Neural cell (in vitro differentiated cells): ENCODE results near the gene ME3.

Experiments used
- EP300 ChIP-seq: fragments of 450-650 bp; conservative IDR thresholded peaks from 2 replicates; pipeline ENCODE4 v1.6.1; 2014; ENCODE audit warnings: antibody characterized with exemption, mild to moderate bottlenecking, moderate library complexity; ENCODE audit not compliant: poor library complexity, severe bottlenecking
- EZH2 ChIP-seq: fragments of 200-600, 300-800 bp; shearing (Covaris generic), sonication (generic); IDR thresholded peaks from 2 replicates; pipeline ENCODE4 v1.6.1; 2014; ENCODE audit warnings: antibody characterized with exemption, low read length, borderline replicate concordance, mild to moderate bottlenecking; ENCODE audit not compliant: insufficient read depth, poor library complexity, severe bottlenecking
- RAD21 ChIP-seq: fragments of 450-650 bp; conservative IDR thresholded peaks from 2 replicates; pipeline ENCODE4 v1.6.1; 2014; ENCODE audit warnings: antibody characterized with exemption, mild to moderate bottlenecking, moderate library complexity
- TF ChIP-seq, protein P1 (sequence below): fragments of 450-650 bp; IDR thresholded peaks from 2 replicates; pipeline ENCODE4 v1.5.1; 2014; ENCODE audit warnings: antibody characterized with exemption, mild to moderate bottlenecking, moderate library complexity; ENCODE audit not compliant: poor library complexity, severe bottlenecking

DNA sequence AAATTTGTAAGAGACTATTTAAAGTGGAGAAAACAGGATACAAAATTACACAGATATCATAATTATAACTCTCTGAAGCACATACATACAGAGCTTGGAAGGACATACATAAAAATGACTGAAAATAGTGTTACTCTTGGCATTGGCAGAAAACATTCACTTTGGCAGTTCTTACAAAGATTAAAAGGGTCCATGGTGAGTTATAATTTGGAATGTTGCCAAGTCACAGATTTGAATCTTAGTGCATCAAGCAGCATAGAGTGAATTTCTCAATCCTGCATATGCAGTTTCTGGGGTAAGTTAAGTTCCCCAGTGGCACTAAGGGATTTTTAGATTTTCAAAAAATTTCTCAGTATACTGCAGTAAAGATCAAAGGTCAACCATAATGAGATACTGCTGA, 181.8 kb downstream of the ME3 start:
- TF ChIP-seq, protein P1, sequence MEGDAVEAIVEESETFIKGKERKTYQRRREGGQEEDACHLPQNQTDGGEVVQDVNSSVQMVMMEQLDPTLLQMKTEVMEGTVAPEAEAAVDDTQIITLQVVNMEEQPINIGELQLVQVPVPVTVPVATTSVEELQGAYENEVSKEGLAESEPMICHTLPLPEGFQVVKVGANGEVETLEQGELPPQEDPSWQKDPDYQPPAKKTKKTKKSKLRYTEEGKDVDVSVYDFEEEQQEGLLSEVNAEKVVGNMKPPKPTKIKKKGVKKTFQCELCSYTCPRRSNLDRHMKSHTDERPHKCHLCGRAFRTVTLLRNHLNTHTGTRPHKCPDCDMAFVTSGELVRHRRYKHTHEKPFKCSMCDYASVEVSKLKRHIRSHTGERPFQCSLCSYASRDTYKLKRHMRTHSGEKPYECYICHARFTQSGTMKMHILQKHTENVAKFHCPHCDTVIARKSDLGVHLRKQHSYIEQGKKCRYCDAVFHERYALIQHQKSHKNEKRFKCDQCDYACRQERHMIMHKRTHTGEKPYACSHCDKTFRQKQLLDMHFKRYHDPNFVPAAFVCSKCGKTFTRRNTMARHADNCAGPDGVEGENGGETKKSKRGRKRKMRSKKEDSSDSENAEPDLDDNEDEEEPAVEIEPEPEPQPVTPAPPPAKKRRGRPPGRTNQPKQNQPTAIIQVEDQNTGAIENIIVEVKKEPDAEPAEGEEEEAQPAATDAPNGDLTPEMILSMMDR = no peak
- TF ChIP-seq RAD21 (no peak), EZH2 (no peak), EP300 (no peak)
